CD14-positive monocyte (primary cell): ENCODE data around the gene CPA3. TPM values are rescaled to one million over a fixed set of nuclear protein-coding genes. Genes with fewer than 3 reads are reported as not detected.

Source experiments
- DNase-seq, 3 donors: peaks; one replicate each; pipeline ENCODE4 v3.0.0-alpha.2; 2011 to 2022
- H2AFZ ChIP-seq: 2 replicates; pipeline ENCODE4 v1.6.0; 2012; ENCODE audit warnings: mild to moderate bottlenecking, low read depth, low read length, inconsistent platforms; ENCODE audit not compliant: insufficient read depth, poor library complexity, severe bottlenecking
- H3K27ac ChIP-seq, 2 donors: 1 replicate in 1 of 2; 2 replicates in 1 of 2; pipeline ENCODE4 v1.5.1; 2012 to 2013; ENCODE audit warnings: low read length in 2 of 2, control low read depth in 1 of 2, inconsistent platforms in 1 of 2, low read depth in 1 of 2, mild to moderate bottlenecking in 1 of 2
- H3K27me3 ChIP-seq, 2 donors: one replicate each; pipeline versions ENCODE4 v1.6.0 to v1.6.1; 2011 to 2013; ENCODE audit warnings: low read length in 2 of 2; ENCODE audit not compliant: control insufficient read depth in 2 of 2, insufficient read depth in 2 of 2
- H3K36me3 ChIP-seq, 2 donors: replicated peaks in 1 of 2; 1 replicate in 1 of 2; 2 replicates in 1 of 2; pipeline versions ENCODE4 v1.5.1 to v1.6.1; 2012 to 2013; ENCODE audit warnings: low read length in 2 of 2, control low read depth in 1 of 2, inconsistent platforms in 1 of 2, mild to moderate bottlenecking in 1 of 2; ENCODE audit not compliant: insufficient read depth in 2 of 2, control insufficient read depth in 1 of 2
- H3K4me1 ChIP-seq, 2 donors: 1 replicate in 1 of 2; 2 replicates in 1 of 2; pipeline versions ENCODE4 v1.5.1 to v1.6.1; 2012 to 2013; ENCODE audit warnings: low read length in 2 of 2, control low read depth in 1 of 2, inconsistent platforms in 1 of 2, mild to moderate bottlenecking in 1 of 2, moderate library complexity in 1 of 2; ENCODE audit not compliant: insufficient read depth in 2 of 2, control insufficient read depth in 1 of 2
- H3K4me2 ChIP-seq: replicated peaks from 2 replicates; pipeline ENCODE3; 2012; ENCODE audit warnings: low read length, moderate library complexity, mild to moderate bottlenecking; ENCODE audit not compliant: poor library complexity, severe bottlenecking; ENCODE audit errors: extremely low read depth
- H3K4me3 ChIP-seq, 3 experiments: fragments of 200-600 bp in 1 of 3; sonication (generic) in 1 of 3; replicated peaks in 1 of 3; 1 replicate in 2 of 3; 2 replicates in 1 of 3; pipeline ENCODE4 v1.5.1; 2011 to 2013; ENCODE audit warnings: low read length in 3 of 3, mild to moderate bottlenecking in 3 of 3, control low read depth in 2 of 3, low read depth in 2 of 3, inconsistent platforms in 1 of 3, moderate library complexity in 1 of 3
- H3K79me2 ChIP-seq: 2 replicates; pipeline ENCODE4 v1.6.0; 2012; ENCODE audit warnings: mild to moderate bottlenecking, control low read depth, inconsistent platforms, low read length, moderate library complexity; ENCODE audit not compliant: insufficient read depth
- H3K9ac ChIP-seq: 2 replicates; pipeline ENCODE4 v1.6.0; 2017; ENCODE audit warnings: low read length, mild to moderate bottlenecking; ENCODE audit not compliant: insufficient read depth, poor library complexity, severe bottlenecking
- H3K9me3 ChIP-seq, 2 donors: replicated peaks in 1 of 2; 1 replicate in 1 of 2; 2 replicates in 1 of 2; pipeline versions ENCODE4 v1.5.1 to v1.6.1; 2012 to 2013; ENCODE audit warnings: low read length in 2 of 2, control low read depth in 1 of 2; ENCODE audit not compliant: control insufficient read depth in 1 of 2, insufficient read depth in 1 of 2
- H4K20me1 ChIP-seq: 2 replicates; pipeline ENCODE4 v1.6.0; 2012; ENCODE audit warnings: mild to moderate bottlenecking, low read length, control low read depth, moderate library complexity; ENCODE audit not compliant: insufficient read depth
- H3K27ac Mint-ChIP-seq, 7 donors: one replicate each; pipeline ENCODE4 v1.8.0; 2020; ENCODE audit warnings: mild to moderate bottlenecking in 7 of 7, mixed read lengths in 7 of 7, moderate library complexity in 6 of 7, inconsistent platforms in 2 of 7
- H3K27me3 Mint-ChIP-seq, 3 donors: one replicate each; pipeline ENCODE4 v1.8.0; 2021 to 2022; ENCODE audit warnings: low read depth in 3 of 3, mild to moderate bottlenecking in 3 of 3, mixed read lengths in 3 of 3, moderate library complexity in 3 of 3, inconsistent platforms in 1 of 3
- H3K36me3 Mint-ChIP-seq, 2 donors: one replicate each; pipeline ENCODE4 v1.8.0; 2020; ENCODE audit warnings: mixed read lengths in 2 of 2, inconsistent platforms in 1 of 2, mild to moderate bottlenecking in 1 of 2
- H3K4me1 Mint-ChIP-seq: one replicate; pipeline ENCODE4 v1.8.0; 2020; ENCODE audit warnings: mild to moderate bottlenecking, mixed read lengths
- H3K4me3 Mint-ChIP-seq, 2 donors: one replicate each; pipeline ENCODE4 v1.8.0; 2020; ENCODE audit warnings: mild to moderate bottlenecking in 2 of 2, mixed read lengths in 2 of 2, moderate library complexity in 1 of 2
- H3K9me3 Mint-ChIP-seq, 7 donors: one replicate each; pipeline ENCODE4 v1.8.0; 2020 to 2022; ENCODE audit warnings: mixed read lengths in 7 of 7, mild to moderate bottlenecking in 6 of 7, moderate library complexity in 6 of 7, inconsistent platforms in 2 of 7
- CTCF ChIP-seq: fragments of 200-600 bp; IDR thresholded peaks from one replicate; pipeline ENCODE4 v1.8.0; 2022; ENCODE audit warnings: antibody characterized with exemption, mild to moderate bottlenecking
- WGBS: methylation state at CpG from one replicate; pipeline ENCODE4 v1.1.5; 2013; ENCODE audit warnings: missing lambda C conversion rate; ENCODE audit not compliant: insufficient coverage; 5-methylcytosine and 5-hydroxymethylcytosine counted together
- intact Hi-C, 2 donors: fragments of 100-400 bp; cut with micrococcal nuclease; formaldehyde crosslinking; loops; one replicate each; pipeline versions ENCODE4 v1.15.0 to v1.15.1; 2023
- polyA plus RNA-seq, 3 donors: library from polyadenylated mRNA; depleted of rRNA in 1 of 3; unstranded in 2 of 3; stranded (reverse) in 1 of 3; fragments of 300-500 nt in 2 of 3; fragments of >200 nt in 1 of 3; fragmentation: Illumina TruSeq in 2 of 3; gene quantifications; 1 replicate in 2 of 3; 2 replicates in 1 of 3; pipeline ENCODE4 v1.2.3, GENCODE V29; 2012 to 2021

Gene CPA3
- polyA plus RNA-seq, 3 donors: not detected

- Mint-ChIP-seq H3K36me3 (no peaks in the 10 kb centered on the region), H3K9me3 (no peaks in the 10 kb centered on the region), H3K27me3 (peaks cover 0 to under 1% (median 0%) of the 10 kb centered on the region in 3 donors), H3K27ac (no peak overlapping the region), H3K4me1 (no peaks in the 10 kb centered on the region), H3K4me3 (no peak overlapping the region)
- Histone ChIP-seq H3K4me1 (no peaks in the 10 kb centered on the region), H3K36me3 (no peaks in the 10 kb centered on the region), H2AFZ (no peak overlapping the region), H3K9ac (no peak overlapping the region), H3K4me3 (no peak overlapping the region), H4K20me1 (no peaks in the 10 kb centered on the region), H3K79me2 (no peaks in the 10 kb centered on the region), H3K27me3 (no peaks in the 10 kb centered on the region), H3K27ac (no peak overlapping the region), H3K9me3 (no peaks in the 10 kb centered on the region), H3K4me2 (no peak overlapping the region)
- no peak for DNase-seq
- intact Hi-C loops: no loop called here
- no peak for TF ChIP-seq CTCF
These were observed 38.8 kb downstream of the CPA3 start for GRCh38 chr3:148903941-148904340.

- no peaks in the 10 kb centered on the region for H3K36me3 Mint-ChIP-seq
These were observed 41.6 kb downstream of the CPA3 start for GRCh38 chr3:148906667-148907066.

More at GRCh38 chr3:148906667-148907066, 41.6 kb downstream of the CPA3 start:
- H3K79me2 ChIP-seq: no peaks in the 10 kb centered on the region
- Mint-ChIP-seq H3K9me3 (peaks cover 0 to 2% (median 0%) of the 10 kb centered on the region in 7 donors), H3K27ac (no peak overlapping the region), H3K4me3 (no peak overlapping the region), H3K4me1 (no peaks in the 10 kb centered on the region), H3K27me3 (peaks cover 0 to 2% (median 0%) of the 10 kb centered on the region in 3 donors)
- H3K9me3 ChIP-seq: no peaks in the 10 kb centered on the region
- H3K9ac ChIP-seq: no peak overlapping the region
- no peak for DNase-seq
- WGBS: no CpG with 5 or more reads among the region's 2 CpGs
- TF ChIP-seq CTCF: no peak
- H3K27me3 ChIP-seq: no peaks in the 10 kb centered on the region
- H3K27ac ChIP-seq: no peak overlapping the region
- no peaks in the 10 kb centered on the region for H3K4me1 ChIP-seq
- intact Hi-C loops: no loop called here
- no peaks in the 10 kb centered on the region for H3K36me3 ChIP-seq
- H3K4me2 ChIP-seq: no peak overlapping the region
- H3K4me3 ChIP-seq: no peak overlapping the region
- H4K20me1 ChIP-seq: no peaks in the 10 kb centered on the region
- H2AFZ ChIP-seq: no peak overlapping the region
